Ascending aorta (tissue), 2 donors: Measurements from ENCODE around the gene TAF1. TPM values are rescaled to one million over a fixed set of nuclear protein-coding genes. Genes with fewer than 3 reads are reported as not detected.
"Not testable (repeated sequence)": the region's sequence is repeated elsewhere in the genome, so short reads cannot be mapped to it uniquely, and the experiment has no call there.

Source experiments
- DNase-seq, 2 donors: peaks; one replicate each; pipeline ENCODE4 v3.0.0-alpha.2; 2019; ENCODE audit warnings: low spot score in 2 of 2
- H3K27ac ChIP-seq, 2 donors: fragments of 200-600 bp; sonication (generic); one replicate each; pipeline ENCODE4 v1.5.1; 2016 to 2017; ENCODE audit warnings: mild to moderate bottlenecking in 1 of 2
- H3K27me3 ChIP-seq: fragments of 200-600 bp; sonication (generic); one replicate; pipeline ENCODE4 v1.5.1; 2017
- H3K36me3 ChIP-seq, 2 donors: fragments of 200-600 bp; sonication (generic); one replicate each; pipeline ENCODE4 v1.5.1; 2016
- H3K4me1 ChIP-seq, 2 donors: fragments of 200-600 bp; sonication (generic); one replicate each; pipeline ENCODE4 v1.5.1; 2016 to 2017; ENCODE audit warnings: mild to moderate bottlenecking in 1 of 2
- H3K4me3 ChIP-seq, 2 donors: fragments of 200-600 bp; sonication (generic); one replicate each; pipeline ENCODE4 v1.5.1; 2016 to 2017; ENCODE audit warnings: mild to moderate bottlenecking in 1 of 2
- H3K9me3 ChIP-seq, 2 donors: fragments of 200-600 bp; sonication (generic); one replicate each; pipeline ENCODE4 v1.5.1; 2016
- CTCF ChIP-seq, 3 experiments: fragments of 200-600 bp in 2 of 3; fragments of 450-650 bp in 1 of 3; sonication (generic) in 2 of 3; IDR thresholded peaks; one replicate each; pipeline ENCODE4 v1.5.1; 2016 to 2019; ENCODE audit warnings: antibody characterized with exemption in 3 of 3, mild to moderate bottlenecking in 1 of 3, moderate library complexity in 1 of 3
- intact Hi-C: fragments of 100-400 bp; cut with DNase I; formaldehyde crosslinking; loops from one replicate; pipeline ENCODE4 v1.15.1; 2023
- total RNA-seq: library from RNA; depleted of rRNA; stranded (reverse); fragments of >200 nt; gene quantifications from one replicate; pipeline ENCODE4 v1.1.0, GENCODE V29; 2016

TAF1 gene
- total RNA-seq, 1 donor from 2014 or later: 63.2 TPM

- no peaks in the 10 kb centered on the region for H3K27me3 ChIP-seq
- no peak for DNase-seq
- no peak overlapping the region for H3K4me3 ChIP-seq
- peaks cover 9 to 13% of the 10 kb centered on the region in 2 donors for H3K9me3 ChIP-seq
- H3K4me1 ChIP-seq: no peaks in the 10 kb centered on the region
- H3K27ac ChIP-seq: no peak overlapping the region
- intact Hi-C loops: no loop called here
- H3K36me3 ChIP-seq: peaks cover 0 to 3% of the 10 kb centered on the region in 2 donors
- no peak for TF ChIP-seq CTCF (IDR thresholded peaks at IDR 0.05)
Measured at GRCh38 chrX:71326394-71326793, 39.8 kb upstream of the TAF1 start.

DNA sequence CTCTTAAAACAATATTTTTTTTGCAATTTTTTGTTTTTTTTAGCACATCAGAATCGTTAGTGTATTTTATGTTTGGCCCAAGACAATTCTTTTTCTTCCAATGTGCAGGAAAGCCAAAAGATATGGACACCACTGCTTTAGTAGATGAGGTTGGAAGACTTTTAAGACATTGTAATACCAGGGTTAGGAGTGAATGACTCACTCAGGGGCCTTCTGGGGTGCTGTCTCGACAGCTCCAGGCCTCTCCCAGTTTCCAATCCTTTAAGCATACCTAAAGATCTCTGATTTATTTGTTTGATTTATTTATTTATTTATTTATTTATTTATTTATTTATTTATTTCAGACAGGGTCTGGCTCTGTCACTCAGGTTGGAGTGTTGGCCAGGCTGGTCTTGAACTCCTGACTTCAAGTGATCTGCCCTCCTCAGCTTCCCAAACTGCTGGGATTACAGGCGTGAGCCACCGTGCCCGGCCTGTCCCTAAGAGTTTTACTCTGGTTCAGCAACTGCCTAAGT is 16.9 kb upstream of the TAF1 start:
- H3K4me3 ChIP-seq, H3K4me1 ChIP-seq, H3K9me3 ChIP-seq, H3K27me3 ChIP-seq, intact Hi-C loops, DNase-seq, H3K27ac ChIP-seq, H3K36me3 ChIP-seq: not testable (repeated sequence)

- H3K4me1 ChIP-seq, H3K9me3 ChIP-seq, H3K4me3 ChIP-seq, H3K27ac ChIP-seq, H3K27me3 ChIP-seq, intact Hi-C loops, DNase-seq, H3K36me3 ChIP-seq: not testable (repeated sequence)
Measured at GRCh38 chrX:71349867-71350266, 16.3 kb upstream of the TAF1 start.

- H3K27ac ChIP-seq: not testable (repeated sequence)
Measured at GRCh38 chrX:71352439-71352838, 13.7 kb upstream of the TAF1 start.

DNA sequence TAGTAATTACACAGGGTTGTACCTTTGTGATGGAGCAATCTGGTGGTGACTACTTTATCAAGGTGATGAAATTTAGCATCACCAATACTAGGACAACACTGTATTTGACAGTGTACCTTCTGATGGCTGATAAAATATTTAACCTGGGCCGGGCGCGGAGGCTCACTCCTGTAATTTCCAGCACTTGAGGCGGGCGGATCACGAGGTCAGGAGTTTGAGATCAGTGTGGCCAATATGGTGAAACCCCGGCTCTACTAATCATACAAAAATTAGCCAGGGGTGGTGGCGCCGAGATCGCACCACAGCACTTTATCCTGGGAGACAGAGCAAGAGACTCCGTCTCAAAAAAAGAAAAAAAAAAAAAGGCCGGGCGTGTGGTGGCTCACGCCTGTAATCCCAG is 1.9 kb upstream of the TAF1 start:
- Histone ChIP-seq H3K27me3 (no peaks in the 10 kb centered on the region), H3K36me3 (no peaks in the 10 kb centered on the region), H3K4me3 (no peak overlapping the region), H3K27ac (peak overlapping the region; percentile 76 to 88), H3K9me3 (no peaks in the 10 kb centered on the region), H3K4me1 (peaks cover 0 to 5% of the 10 kb centered on the region in 2 donors)
- DNase-seq: no peak
- intact Hi-C loops: loop anchor here (5.0 to 10.0 kb wide), 3 partner anchors 62 to 179 kb away; partner anchors contain the start of genes ITGB1BP2 and OGT
- no peak for TF ChIP-seq CTCF (IDR thresholded peaks at IDR 0.05)

More at GRCh38 chrX:71352439-71352838, 13.7 kb upstream of the TAF1 start:
- peak in 1 of 2 donors; percentile 7 for DNase-seq
- H3K36me3 ChIP-seq, H3K27me3 ChIP-seq, H3K4me1 ChIP-seq, H3K4me3 ChIP-seq, intact Hi-C loops, H3K9me3 ChIP-seq: not testable (repeated sequence)

- no peak for TF ChIP-seq CTCF (IDR thresholded peaks at IDR 0.05)
- intact Hi-C loops: loop anchor here (1.0 to 10.0 kb wide), 3 partner anchors 111 to 181 kb away; partner anchors contain the start of genes OGT and ZMYM3
- Histone ChIP-seq H3K36me3 (peaks cover 0 to 6% of the 10 kb centered on the region in 2 donors), H3K4me3 (peak overlapping the region; percentile 43 to 67), H3K4me1 (peaks cover 0 to 5% of the 10 kb centered on the region in 2 donors), H3K27me3 (no peaks in the 10 kb centered on the region), H3K9me3 (no peaks in the 10 kb centered on the region), H3K27ac (peak overlapping the region; percentile 76 to 88)
- DNase-seq: no peak
Measured at GRCh38 chrX:71365356-71365874, 742 bp upstream of the TAF1 start.

GRCh38 chrX:71366674-71367256 is 608 bp downstream of the TAF1 start:
- Histone ChIP-seq H3K4me1 (peaks cover 0 to 5% of the 10 kb centered on the region in 2 donors), H3K9me3 (no peaks in the 10 kb centered on the region), H3K4me3 (peak overlapping the region; percentile 58 to 82), H3K36me3 (peaks cover 0 to 17% of the 10 kb centered on the region in 2 donors), H3K27ac (peak overlapping the region; percentile 87 to 95), H3K27me3 (no peaks in the 10 kb centered on the region)
- no peak for TF ChIP-seq CTCF (IDR thresholded peaks at IDR 0.05)
- no peak for DNase-seq
- intact Hi-C loops: loop anchor here (10.0 kb wide), 2 partner anchors 168 to 182 kb away; partner anchors contain the start of gene OGT
